ENCODE data around the gene HSPB1.
A peak's percentile ranks its signal among the peaks of the same experiment; 100 is the strongest.
"Not testable (repeated sequence)": the region's sequence is repeated elsewhere in the genome, so short reads cannot be mapped to it uniquely, and the experiment has no call there.

The HSPB1 gene

GRCh38 chr7:76281706-76282343 is 20.6 kb upstream of the HSPB1 start:
- no peak for DNase-seq

- DNase-seq, result no peak
These were observed 19.9 kb upstream of the HSPB1 start for GRCh38 chr7:76282344-76283253.

GRCh38 chr7:76283254-76284159 is 19.0 kb upstream of the HSPB1 start:
- no peak for DNase-seq

GRCh38 chr7:76285604-76286374 is 16.7 kb upstream of the HSPB1 start:
- DNase-seq, result no peak

GRCh38 chr7:76286842-76287403 is 15.6 kb upstream of the HSPB1 start:
- DNase-seq, result no peak

- DNase-seq, result not testable (repeated sequence)
These were observed 11.6 kb upstream of the HSPB1 start for GRCh38 chr7:76290847-76291350.

GRCh38 chr7:76291351-76292212 is 10.9 kb upstream of the HSPB1 start:
- DNase-seq, result peak; percentile 92

GRCh38 chr7:76292213-76292573 is 10.3 kb upstream of the HSPB1 start:
- no peak for DNase-seq

GRCh38 chr7:76292911-76293310 is 9.6 kb upstream of the HSPB1 start:
- DNase-seq, result not testable (repeated sequence)

GRCh38 chr7:76293407-76293901 is 9.0 kb upstream of the HSPB1 start:
- no peak for DNase-seq

GRCh38 chr7:76294344-76295024 is 8.0 kb upstream of the HSPB1 start:
- peak; percentile 90 for DNase-seq

- no peak for DNase-seq
These were observed 5.4 kb upstream of the HSPB1 start for GRCh38 chr7:76296743-76297740.

- no peak for DNase-seq
These were observed 2.2 kb upstream of the HSPB1 start for GRCh38 chr7:76300166-76300731.

GRCh38 chr7:76301000-76301399 is 1.5 kb upstream of the HSPB1 start:
- no peak for DNase-seq

GRCh38 chr7:76303202-76304147 is 1.0 kb downstream of the HSPB1 start:
- DNase-seq, result peak; percentile 97

GRCh38 chr7:76304888-76305375 is 2.5 kb downstream of the HSPB1 start:
- DNase-seq, result no peak

- DNase-seq, result not testable (repeated sequence)
These were observed 6.4 kb downstream of the HSPB1 start for GRCh38 chr7:76308874-76309273.

All from left hindlimb (tissue), 1 donor.